GM08714 (cell line): ENCODE results near the gene MEF2D.

ENCODE experiments used
- H3K4me3 ChIP-seq: fragments of 200-500 bp; sonication (Bioruptor generic); 2 replicates; pipeline ENCODE4 v1.5.1; 2014; ENCODE audit warnings: mild to moderate bottlenecking, low read length, inconsistent platforms
- ZNF274 ChIP-seq: IDR thresholded peaks from 2 replicates; pipeline ENCODE4 v1.6.1; 2012; ENCODE audit warnings: mild to moderate bottlenecking, low read depth, low read length

MEF2D gene

DNA sequence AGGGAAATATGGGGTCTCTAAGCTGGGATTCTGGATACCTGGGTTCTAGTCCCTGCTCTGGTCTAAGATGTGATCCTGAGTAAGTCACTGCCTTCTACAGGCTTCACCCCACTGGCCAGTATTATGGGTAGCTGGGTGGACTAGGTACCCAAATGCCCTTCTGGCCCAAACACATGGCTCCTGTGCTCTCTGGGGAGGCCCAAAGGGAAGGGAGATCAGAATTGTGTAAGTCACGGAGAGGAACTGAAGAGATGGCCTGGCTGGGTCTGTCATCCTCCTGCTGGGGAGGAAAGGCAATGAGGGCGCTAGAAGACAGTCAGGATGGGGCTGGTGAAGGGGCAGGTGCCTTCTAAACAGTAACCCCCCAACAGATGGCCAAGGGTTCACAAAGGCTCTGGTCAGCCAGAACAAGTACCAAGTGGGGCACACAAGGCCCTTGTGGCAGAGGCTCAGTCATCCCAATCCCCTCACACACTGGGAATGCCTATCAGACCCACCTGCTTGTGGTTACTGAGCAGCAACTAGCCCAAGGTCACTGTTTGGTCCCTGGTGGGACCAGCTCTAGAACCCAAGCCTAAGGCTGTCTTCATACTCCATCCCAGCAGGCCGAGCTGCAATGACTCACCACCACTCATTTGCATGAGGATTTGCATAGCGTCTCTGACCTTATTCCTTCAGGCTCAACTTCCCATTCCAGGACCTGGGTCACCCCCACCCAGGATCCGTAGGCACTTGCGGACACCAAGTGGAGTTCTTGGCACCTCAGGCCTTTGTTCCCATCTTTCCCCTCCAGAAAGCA lies 9.2 kb downstream of the MEF2D start:
- peak overlapping the region; percentile 47; the same call in 1 of the 2 replicates for H3K4me3 ChIP-seq
- no peak for TF ChIP-seq ZNF274

DNA sequence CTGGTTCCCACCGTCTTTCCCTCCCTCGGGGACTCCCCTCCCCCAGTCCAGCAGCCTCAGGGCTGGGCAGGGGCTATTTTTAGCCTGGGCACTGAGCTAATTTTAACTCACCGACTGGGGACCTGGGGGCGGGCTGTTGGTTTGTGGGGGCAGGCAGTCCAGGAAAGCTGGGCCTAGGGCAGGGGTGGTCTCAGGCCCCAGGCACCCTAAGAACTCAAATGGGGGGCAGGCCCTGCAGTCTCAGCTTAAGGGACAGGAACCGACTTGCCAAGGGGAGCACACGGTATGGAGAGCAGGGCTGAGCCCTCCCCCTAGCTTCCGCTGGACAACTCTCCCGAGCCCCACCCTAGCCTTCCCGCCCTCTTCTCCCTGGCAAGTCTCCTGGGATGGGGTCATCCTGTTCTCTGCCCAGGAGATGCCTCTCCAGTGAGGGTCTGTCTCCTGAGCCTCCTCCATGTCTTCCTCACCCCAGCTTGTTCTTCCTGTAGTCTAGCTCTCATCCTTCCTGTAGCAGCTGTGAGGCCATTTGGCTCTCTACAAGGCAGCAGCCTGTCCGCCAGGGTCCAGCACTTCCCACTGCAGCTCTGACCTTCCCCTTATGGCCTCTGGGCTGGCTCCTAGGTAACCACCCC lies 10.1 kb downstream of the MEF2D start:
- H3K4me3 ChIP-seq, result peak overlapping the region; percentile 47; the same call in 1 of the 2 replicates

DNA sequence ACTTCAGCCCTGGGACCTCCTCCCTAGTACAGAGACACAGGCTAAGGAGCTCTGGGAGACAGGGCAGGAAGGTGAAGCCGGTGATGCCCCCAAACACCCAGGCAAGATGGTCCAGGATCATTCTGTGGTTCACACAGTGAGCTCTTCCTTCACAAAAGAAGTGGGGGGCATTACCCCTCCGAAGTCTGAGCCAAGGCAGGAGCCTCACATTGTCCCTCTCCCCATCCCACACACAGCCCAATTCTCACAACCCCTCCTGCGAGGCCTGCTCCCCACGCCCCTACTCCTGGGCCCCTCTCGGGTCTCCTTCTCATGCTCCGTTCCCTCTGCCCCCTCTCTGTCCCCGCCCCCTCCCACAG lies 10.7 kb downstream of the MEF2D start:
- no peak for TF ChIP-seq ZNF274
- peak overlapping the region; percentile 47; the same call in 1 of the 2 replicates for H3K4me3 ChIP-seq

More for the DNA sequence above, 10.1 kb downstream of the MEF2D start:
- TF ChIP-seq ZNF274, result no peak

DNA sequence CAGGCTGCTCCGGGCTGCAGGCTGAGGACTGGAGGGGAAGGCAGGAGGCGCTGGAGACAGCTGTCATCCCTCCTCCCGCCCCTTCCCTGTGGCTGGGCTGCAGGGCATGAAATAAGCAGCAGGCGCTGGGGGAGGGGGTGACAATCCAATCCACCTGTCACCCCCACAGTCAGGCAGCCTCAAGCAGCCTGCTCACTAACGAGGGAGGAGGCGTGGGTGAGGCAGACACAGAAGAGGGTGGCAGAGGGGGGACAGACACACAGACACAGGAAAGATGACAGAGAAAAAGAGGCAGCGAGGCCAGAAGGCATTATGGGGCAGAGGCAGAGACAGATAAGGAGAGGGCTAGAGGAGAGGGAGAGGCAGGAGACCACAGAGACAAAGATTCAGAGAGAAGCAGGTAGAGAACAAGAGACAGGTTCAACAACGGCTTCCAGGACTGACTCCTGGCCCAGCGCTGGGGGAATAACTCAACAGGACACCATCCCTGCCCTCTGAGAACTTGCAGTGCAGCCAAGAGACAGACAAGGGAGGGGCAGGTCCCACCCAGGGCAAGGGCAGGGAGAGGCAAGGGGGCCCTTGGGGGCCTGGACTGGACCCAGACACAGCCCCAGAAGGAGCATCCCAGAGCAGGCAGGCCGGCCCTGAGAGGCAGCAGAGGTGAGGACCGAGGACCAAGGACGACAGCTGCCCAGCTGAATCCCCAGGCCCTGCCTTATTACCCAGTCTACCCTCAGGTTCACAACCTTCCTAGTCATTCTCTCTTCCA lies 11.2 kb downstream of the MEF2D start:
- peak overlapping the region; percentile 47; the same call in 1 of the 2 replicates for H3K4me3 ChIP-seq
- no peak for TF ChIP-seq ZNF274

DNA sequence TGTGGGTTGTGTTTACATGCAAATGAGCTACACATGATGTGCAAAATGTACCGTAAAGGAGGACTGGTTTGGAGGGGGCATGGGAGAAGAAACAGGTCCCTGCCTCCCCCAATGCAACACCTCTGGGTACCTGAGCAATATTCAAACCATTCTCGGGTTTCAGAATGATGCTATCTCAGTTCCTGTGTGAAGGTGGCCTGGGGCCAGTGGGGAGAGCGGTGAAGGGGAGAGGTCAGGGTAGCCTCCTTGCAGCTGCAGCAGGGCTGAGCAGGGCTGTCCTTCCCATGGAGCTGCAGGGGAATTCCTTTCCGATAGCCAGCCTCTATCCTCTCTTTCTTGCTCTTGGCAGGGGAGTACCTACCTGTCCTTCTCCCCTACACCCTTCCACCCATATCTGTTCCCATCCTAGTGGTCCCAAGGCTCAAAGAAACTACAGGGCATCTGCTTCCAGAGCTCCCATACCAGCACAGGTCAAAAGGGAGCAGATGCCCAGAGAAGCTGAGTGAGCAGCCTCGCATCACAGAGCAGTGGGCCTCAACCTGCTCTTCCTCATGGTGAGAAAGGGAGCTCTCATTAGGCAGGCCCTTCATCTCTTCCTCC lies 11.9 kb downstream of the MEF2D start:
- peak overlapping the region; percentile 48; the same call in 1 of the 2 replicates for H3K4me3 ChIP-seq
- no peak for TF ChIP-seq ZNF274

DNA sequence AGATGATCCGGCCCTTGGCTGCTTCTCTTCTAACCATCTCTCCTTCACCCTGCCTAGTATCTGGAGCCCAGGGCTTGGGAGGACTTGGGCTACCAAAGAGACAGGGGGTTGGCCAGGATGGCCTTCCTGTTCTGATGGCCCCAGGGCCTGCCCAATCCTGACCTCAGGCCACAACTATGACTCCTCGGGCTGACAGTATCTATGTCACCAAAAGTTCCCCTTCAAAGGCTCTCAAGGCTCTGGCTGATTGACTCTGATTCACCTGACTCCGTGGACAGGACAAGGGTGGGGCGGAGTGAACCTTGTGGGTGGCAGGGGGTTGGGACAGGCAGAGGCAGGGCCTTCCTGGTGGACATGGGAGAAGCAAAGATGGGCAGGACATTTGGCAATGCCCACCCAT lies 12.7 kb downstream of the MEF2D start:
- no peak for TF ChIP-seq ZNF274
- H3K4me3 ChIP-seq, result peak overlapping the region; percentile 48; the same call in 1 of the 2 replicates

DNA sequence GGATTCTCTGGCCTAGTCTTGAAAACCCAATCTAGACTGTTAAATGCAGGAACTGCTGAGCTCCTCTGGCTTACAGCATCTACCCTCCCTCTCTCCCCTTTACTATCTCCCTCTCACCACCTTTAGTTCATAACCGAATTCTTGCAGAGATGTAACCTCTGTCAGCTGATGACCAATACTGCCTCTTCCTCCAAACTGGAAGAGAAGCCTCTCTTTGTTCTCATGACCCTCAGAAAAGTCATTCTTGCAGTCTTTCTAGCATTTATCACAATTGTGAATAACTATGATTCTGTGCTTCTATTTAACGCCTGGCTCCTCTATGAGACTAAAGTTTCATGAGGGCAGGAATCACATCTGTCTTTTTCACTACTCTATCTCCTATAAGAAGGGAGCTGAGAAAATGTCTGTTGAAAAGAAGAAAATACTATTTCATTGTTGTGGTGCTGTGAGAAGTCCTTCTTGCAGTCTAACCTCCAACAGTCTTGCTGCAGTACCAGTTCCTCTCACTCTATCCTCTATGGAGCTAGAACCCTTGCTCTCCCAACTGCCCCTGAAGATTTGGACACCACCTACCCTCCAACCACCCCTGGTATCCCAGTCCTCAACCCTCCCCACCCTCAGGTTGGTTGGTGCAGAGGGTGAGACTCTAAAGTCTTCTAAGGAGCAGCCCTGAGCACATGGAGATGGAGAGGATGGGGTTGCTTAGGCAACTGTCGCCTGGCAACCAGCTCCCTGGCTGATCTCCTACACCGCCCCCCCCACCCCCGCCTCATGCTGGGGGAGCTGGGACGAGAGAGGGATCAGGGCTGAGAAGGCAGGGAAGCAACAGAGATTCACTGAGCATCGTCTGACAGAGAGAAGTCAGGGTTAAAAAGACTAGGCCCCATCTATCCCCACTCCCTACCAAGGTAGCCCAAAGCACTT lies 13.9 kb downstream of the MEF2D start:
- no peak for TF ChIP-seq ZNF274
- H3K4me3 ChIP-seq, result no peak overlapping the region

DNA sequence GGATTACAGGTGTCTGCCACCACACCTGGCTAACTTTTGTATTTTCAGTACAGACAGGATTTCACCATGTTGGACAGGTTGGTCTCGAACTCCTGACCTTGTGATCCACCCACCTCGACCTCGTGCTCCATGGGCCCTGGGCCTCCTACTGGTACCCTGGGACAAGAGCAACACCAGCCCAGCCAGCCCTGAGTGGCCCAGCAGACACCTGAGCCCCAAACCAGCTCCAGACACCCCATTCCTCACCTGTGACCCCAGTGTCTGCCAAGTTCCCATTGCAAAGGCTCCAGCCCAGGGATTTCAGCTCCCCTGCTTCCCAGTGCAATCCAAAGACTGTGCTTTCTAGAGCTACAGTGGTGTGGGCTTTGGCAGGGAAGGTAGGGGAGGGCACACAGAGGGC lies 14.6 kb downstream of the MEF2D start:
- no peak overlapping the region for H3K4me3 ChIP-seq
- TF ChIP-seq ZNF274, result no peak

DNA sequence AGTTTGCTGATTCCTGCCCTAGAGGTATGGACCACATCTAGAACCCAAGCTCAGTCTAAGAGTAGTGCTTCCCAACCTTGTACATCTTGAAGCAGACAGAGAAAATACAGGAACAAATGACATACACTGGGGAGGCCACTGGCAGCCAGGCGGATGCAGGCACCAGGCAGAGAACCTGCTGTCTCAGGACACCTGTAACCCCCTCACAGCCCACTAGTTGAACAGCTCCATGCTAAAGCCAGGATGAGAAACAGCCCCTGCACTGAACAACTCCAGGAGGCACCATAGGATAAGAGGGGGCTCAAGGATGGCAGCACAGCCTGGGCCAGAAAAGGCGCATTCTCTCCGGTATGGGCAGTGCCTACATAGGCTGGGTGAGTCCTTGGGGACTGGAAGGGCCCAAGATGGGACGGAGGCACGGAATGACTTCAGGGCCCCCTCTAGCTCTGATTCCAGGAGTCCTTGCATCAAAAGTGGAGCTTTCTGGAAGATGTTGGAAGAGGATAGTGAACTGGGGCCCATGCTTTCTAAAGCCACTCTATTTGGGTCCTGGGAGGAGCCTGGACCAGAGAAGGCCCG lies 16.0 kb downstream of the MEF2D start:
- TF ChIP-seq ZNF274, result no peak
- no peak overlapping the region for H3K4me3 ChIP-seq

DNA sequence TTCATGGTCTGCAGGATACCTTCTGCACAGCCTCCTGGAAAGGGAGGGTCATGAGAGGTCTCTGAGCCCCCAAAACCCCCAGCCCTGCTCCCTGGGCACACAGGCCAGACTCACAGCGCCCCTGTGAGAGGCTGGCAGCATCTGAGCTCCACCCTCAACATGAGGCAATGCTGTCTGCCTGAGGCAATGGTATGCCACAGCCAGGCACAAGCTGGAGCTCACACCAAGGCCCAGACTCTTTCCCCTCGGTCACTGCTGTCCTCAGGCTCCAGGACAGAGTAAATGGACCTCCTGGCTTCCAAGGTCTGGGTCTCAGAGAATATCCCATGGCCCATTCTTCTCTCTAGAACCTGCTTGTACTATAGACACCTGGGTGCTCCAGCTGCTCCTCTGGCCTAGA lies 17.2 kb downstream of the MEF2D start:
- TF ChIP-seq ZNF274, result no peak
- no peak overlapping the region for H3K4me3 ChIP-seq

DNA sequence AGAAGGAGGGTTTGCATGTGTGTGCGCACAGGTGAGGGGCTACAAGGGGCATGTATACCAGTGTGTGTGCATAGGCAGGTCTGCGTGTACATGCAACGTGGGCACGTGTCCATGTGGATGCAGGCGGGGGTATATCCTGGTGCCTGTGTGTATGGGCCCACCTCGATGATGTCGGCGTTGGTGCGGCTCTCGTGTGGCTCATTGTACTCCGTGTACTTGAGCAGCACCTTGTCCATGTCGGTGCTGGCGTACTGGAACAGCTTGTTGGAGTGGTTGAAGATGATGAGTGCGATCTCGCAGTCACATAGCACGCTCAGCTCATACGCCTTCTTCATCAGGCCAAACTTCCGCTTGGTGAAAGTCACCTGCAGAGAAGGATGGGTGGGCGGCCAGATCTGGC lies 18.3 kb downstream of the MEF2D start:
- TF ChIP-seq ZNF274, result no peak
- no peak overlapping the region for H3K4me3 ChIP-seq

DNA sequence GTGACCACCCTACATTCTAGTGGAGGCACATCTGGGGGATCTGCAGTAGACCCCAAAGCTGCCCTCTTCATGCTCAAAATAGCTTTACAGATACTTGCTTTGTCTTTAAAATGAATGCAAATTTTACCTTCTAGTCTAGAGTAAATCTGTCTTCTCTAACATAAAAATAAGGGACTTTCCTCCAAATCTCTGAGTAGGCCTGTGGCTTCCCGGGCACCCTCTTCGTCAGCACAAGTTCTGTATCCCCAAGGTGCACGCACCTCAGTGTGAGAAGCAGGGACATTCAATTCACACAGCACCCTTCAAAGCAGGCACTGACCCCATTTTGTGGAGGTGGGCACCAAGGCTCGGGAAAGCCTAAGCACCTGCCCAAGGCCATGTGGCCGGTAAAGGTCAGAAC lies 19.0 kb downstream of the MEF2D start:
- TF ChIP-seq ZNF274, result no peak
- H3K4me3 ChIP-seq, result no peak overlapping the region

DNA sequence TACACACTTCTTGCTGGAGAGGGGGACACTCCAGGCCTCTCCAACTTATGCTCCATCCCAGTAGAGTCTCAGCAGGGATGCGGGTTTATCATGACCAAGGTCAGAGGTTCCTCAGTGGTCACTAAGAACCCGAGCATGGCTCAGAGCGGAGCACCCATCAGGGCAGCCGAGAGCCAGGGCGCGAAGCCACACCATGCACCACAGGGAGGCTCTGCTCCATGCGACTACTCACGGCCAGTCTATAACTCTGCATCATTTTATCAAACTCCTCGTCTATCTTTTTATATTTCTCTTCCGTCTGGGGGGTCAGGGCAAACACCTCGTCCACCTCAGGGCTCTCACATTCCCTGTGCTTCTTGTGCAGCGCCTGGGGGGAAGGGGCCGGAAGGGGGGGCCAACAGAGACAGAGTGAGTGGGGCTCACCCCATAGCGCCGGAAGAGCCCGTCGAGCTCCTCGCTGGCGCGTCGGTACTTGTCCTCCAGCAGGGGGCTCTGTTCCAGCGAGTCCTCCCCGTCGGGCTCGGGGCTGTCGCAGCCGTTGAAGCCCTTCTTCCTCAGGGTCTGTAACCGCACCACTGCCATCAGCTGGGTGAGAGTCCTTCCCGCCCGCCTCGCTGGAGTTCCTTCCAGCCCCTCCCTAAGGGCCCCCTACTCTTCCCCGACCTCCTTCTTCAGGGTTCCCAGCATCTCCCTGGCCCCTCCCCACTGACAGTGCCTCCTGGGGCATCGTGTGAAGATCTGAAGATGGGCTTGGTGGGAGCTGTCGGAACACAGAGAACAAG lies 20.0 kb downstream of the MEF2D start:
- no peak overlapping the region for H3K4me3 ChIP-seq
- TF ChIP-seq ZNF274, result no peak
